GM23248 (cell line): ENCODE measurements around the gene PCSK2. TPM values are rescaled to one million over a fixed set of nuclear protein-coding genes. Genes with fewer than 3 reads are reported as not detected.

Source experiments
- DNase-seq: peaks from one replicate; pipeline ENCODE4 v3.0.0-alpha.2; 2015
- H2AFZ ChIP-seq: fragments of 200-600 bp; sonication (generic); 2 replicates; pipeline ENCODE4 v1.6.1; 2016; ENCODE audit warnings: antibody characterized with exemption
- H3F3A ChIP-seq: fragments of 200-600 bp; sonication (generic); 2 replicates; pipeline ENCODE4 v1.6.1; 2016; ENCODE audit warnings: mild to moderate bottlenecking, antibody characterized with exemption, mixed run types; ENCODE audit not compliant: insufficient read depth
- H3K27ac ChIP-seq: fragments of 200-600 bp; sonication (generic); 2 replicates; pipeline ENCODE4 v1.5.1; 2016; ENCODE audit warnings: mild to moderate bottlenecking
- H3K27me3 ChIP-seq: fragments of 200-600 bp; sonication (generic); replicated peaks from 2 replicates; pipeline ENCODE4 v1.6.1; 2016; ENCODE audit warnings: mild to moderate bottlenecking; ENCODE audit not compliant: insufficient read depth
- H3K36me3 ChIP-seq: fragments of 200-600 bp; sonication (generic); 2 replicates; pipeline ENCODE4 v1.6.1; 2016; ENCODE audit warnings: low read depth, mild to moderate bottlenecking
- H3K4me1 ChIP-seq: fragments of 200-600 bp; sonication (generic); 2 replicates; pipeline ENCODE4 v1.6.1; 2016; ENCODE audit warnings: mild to moderate bottlenecking; ENCODE audit not compliant: insufficient read depth
- H3K4me2 ChIP-seq: fragments of 200-600 bp; sonication (generic); one replicate; pipeline ENCODE4 v1.6.1; 2016; ENCODE audit warnings: mild to moderate bottlenecking; ENCODE audit not compliant: unreplicated experiment
- H3K4me3 ChIP-seq: fragments of 200-600 bp; sonication (generic); 2 replicates; pipeline ENCODE4 v1.5.1; 2016; ENCODE audit warnings: mild to moderate bottlenecking
- H3K79me2 ChIP-seq: fragments of 200-600 bp; sonication (generic); 2 replicates; pipeline ENCODE4 v1.6.1; 2016; ENCODE audit warnings: mild to moderate bottlenecking; ENCODE audit not compliant: insufficient read depth
- H3K9ac ChIP-seq: fragments of 200-600 bp; sonication (generic); 2 replicates; pipeline ENCODE4 v1.6.1; 2016; ENCODE audit warnings: mild to moderate bottlenecking
- H3K9me2 ChIP-seq: fragments of 200-600 bp; sonication (generic); 2 replicates; pipeline ENCODE4 v1.6.1; 2016; ENCODE audit warnings: mixed run types, mild to moderate bottlenecking, moderate library complexity; ENCODE audit not compliant: insufficient read depth
- H3K9me3 ChIP-seq: fragments of 200-600 bp; sonication (generic); one replicate; pipeline ENCODE4 v1.6.1; 2017; ENCODE audit warnings: low read depth
- H4K20me1 ChIP-seq: fragments of 200-600 bp; sonication (generic); 2 replicates; pipeline ENCODE4 v1.6.0; 2016; ENCODE audit not compliant: insufficient read depth
- EZH2 ChIP-seq: fragments of 200-600 bp; sonication (generic); IDR thresholded peaks from 2 replicates; pipeline ENCODE4 v1.6.1; 2018; ENCODE audit warnings: antibody characterized with exemption, mild to moderate bottlenecking; ENCODE audit not compliant: insufficient read depth, poor library complexity, severe bottlenecking
- EZH2phosphoT487 ChIP-seq: fragments of 200-600 bp; sonication (generic); IDR thresholded peaks from 2 replicates; pipeline ENCODE4 v1.6.1; 2018; ENCODE audit warnings: antibody characterized with exemption, moderate library complexity, mild to moderate bottlenecking, low read depth; ENCODE audit not compliant: insufficient read depth
- WGBS, 2 experiments: methylation state at CpG; one replicate each; pipeline ENCODE4 v1.1.6; 2015 to 2017; ENCODE audit warnings: low lambda C conversion rate in 2 of 2, low coverage in 1 of 2; ENCODE audit errors: missing lambda C conversion rate in 2 of 2; 5-methylcytosine and 5-hydroxymethylcytosine counted together
- in situ Hi-C: fragments of 300-500 bp; cut with MboI; formaldehyde crosslinking; loops from 2 replicates; pipeline ENCODE4 v1.15.0; 2020
- polyA plus RNA-seq: library from polyadenylated mRNA; unstranded; fragments of >200 nt; fragmentation: Nextera tagmentation; extraction: Ambion mirVana; gene quantifications from 2 replicates; pipeline ENCODE4 v1.2.1, GENCODE V29; 2016
- total RNA-seq: library from RNA; depleted of rRNA; stranded (reverse); fragments of >200 nt; shearing (Covaris generic); gene quantifications from 2 replicates; pipeline ENCODE4 v1.2.3, GENCODE V29; 2014

Gene PCSK2
- total and polyA plus RNA-seq, 2 experiments from 2014 or later: not detected

DNA sequence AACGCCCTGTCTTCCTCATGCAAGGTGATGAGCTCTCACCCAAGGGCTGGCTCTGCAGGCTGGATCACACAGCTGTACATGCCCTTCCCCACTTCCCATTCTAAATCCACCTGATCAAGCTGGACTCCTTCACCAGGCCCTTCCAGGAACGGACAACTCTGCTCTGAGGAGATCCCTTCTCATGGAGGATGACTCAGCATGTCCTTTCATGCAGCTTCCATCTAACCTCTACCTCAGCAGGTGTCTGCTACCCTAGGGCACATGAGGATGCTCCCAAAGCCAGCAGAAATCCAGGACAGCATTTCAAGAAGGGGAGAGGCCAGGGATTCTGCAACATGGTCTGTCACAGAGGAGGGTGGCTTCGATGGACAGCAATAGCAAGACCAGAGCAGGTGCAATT, 61.2 kb downstream of the PCSK2 start:
- Histone ChIP-seq H3K4me1 (no peaks in the 10 kb centered on the region), H3F3A (no peaks in the 10 kb centered on the region), H3K9ac (no peak overlapping the region), H3K9me2 (no peaks in the 10 kb centered on the region), H3K27ac (no peak overlapping the region), H3K4me3 (no peak overlapping the region), H3K36me3 (no peaks in the 10 kb centered on the region), H4K20me1 (no peaks in the 10 kb centered on the region), H2AFZ (no peak overlapping the region), H3K4me2 (no peak overlapping the region), H3K79me2 (no peaks in the 10 kb centered on the region), H3K27me3 (no peaks in the 10 kb centered on the region), H3K9me3 (no peaks in the 10 kb centered on the region)
- in situ Hi-C loops: no loop called here
- no peak for DNase-seq
- WGBS, 2 experiments: 42 to 63% methylated on average over 3 of the region's 3 CpGs
- no peak for TF ChIP-seq EZH2phosphoT487
- TF ChIP-seq EZH2: no peak

DNA sequence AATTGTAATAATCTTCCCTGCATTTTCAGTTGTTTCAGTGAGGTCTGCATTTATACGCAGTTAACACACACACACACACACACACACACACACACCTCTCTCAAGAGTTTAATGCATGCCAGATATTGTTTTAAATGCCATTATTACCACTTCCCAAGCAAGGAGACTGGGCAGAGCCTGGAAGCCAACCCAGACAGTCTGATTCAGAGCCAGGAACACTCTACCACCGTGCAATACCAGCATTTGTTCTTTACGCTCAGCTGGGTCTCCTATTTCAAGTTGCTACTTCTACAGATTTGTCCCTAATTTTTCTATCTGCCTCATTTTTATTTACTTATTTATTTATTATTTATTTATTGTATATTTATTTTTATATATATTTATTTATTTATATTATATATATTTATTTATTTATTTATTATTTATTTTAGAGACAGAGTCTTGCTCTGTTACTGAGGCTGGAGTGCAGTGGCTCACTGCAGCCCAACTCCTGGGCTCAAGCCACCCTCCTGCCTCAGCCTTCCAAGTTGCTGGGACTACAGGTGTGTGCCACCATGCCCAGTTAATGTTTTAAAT, 68.4 kb downstream of the PCSK2 start:
- DNase-seq: no peak
- Histone ChIP-seq H3K9me3 (no peaks in the 10 kb centered on the region), H3K4me1 (no peaks in the 10 kb centered on the region), H3K27me3 (no peaks in the 10 kb centered on the region), H3K27ac (no peak overlapping the region), H3K9ac (no peak overlapping the region), H3K4me3 (no peak overlapping the region), H2AFZ (no peak overlapping the region), H4K20me1 (no peaks in the 10 kb centered on the region), H3K79me2 (no peaks in the 10 kb centered on the region), H3F3A (no peaks in the 10 kb centered on the region), H3K9me2 (no peaks in the 10 kb centered on the region), H3K4me2 (no peak overlapping the region), H3K36me3 (no peaks in the 10 kb centered on the region)
- in situ Hi-C loops: no loop called here
- TF ChIP-seq EZH2phosphoT487 (no peak), EZH2 (no peak)
- 71 to 73% methylated on average over 3 of the region's 3 CpGs for WGBS, 2 experiments

DNA sequence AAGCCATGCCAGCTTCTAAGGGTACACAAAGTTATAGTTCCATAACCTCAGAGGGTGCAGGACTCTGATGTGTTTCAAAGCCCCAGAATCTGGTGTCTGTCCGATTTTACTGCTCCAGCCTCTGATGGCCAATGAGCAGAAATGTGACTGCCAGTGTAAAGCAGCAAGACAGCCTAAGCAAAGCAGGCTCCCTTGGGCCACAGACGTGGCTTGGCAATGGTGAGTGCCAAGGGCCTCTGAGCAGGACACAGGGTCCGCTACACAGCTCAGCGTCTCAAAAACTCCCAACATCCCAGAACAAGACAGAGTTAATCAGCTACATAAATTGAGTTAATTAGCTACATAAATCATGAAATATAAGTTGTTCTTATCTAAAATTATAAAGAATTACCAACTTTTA, 69.2 kb downstream of the PCSK2 start:
- H3F3A ChIP-seq: no peaks in the 10 kb centered on the region
- no peak overlapping the region for H3K4me2 ChIP-seq
- H3K79me2 ChIP-seq: no peaks in the 10 kb centered on the region
- H3K27me3 ChIP-seq: no peaks in the 10 kb centered on the region
- H3K27ac ChIP-seq: no peak overlapping the region
- no peaks in the 10 kb centered on the region for H3K9me3 ChIP-seq
- no peak for DNase-seq
- H3K9me2 ChIP-seq: no peaks in the 10 kb centered on the region
- no peak overlapping the region for H3K9ac ChIP-seq
- 33 to 39% methylated on average over 4 of the region's 4 CpGs for WGBS, 2 experiments
- no peak overlapping the region for H2AFZ ChIP-seq
- H3K4me3 ChIP-seq: no peak overlapping the region
- no peaks in the 10 kb centered on the region for H3K4me1 ChIP-seq
- in situ Hi-C loops: no loop called here
- H4K20me1 ChIP-seq: no peaks in the 10 kb centered on the region
- TF ChIP-seq EZH2 (no peak), EZH2phosphoT487 (no peak)
- H3K36me3 ChIP-seq: no peaks in the 10 kb centered on the region

DNA sequence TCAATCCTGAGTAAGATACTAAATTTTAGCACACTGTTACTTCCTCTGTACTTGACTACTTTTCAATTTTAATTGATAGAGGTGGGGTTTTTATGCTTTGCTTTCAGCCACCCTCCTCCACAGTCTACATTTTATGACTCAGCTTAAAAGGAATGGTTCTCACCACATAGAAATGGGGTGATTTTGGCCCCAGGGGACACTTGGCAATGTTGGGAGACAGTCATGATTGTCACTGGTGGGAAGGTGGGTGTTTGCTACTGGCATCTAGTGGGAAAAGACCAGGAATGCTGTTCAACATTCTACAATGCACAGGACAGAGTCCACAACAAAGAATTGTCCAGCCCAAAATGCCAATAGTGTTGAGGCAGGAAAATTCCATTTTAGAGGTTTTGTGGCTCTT, 71.3 kb downstream of the PCSK2 start:
- no peaks in the 10 kb centered on the region for H4K20me1 ChIP-seq
- no peak overlapping the region for H3K9ac ChIP-seq
- no peak overlapping the region for H2AFZ ChIP-seq
- no peaks in the 10 kb centered on the region for H3K4me1 ChIP-seq
- H3K36me3 ChIP-seq: no peaks in the 10 kb centered on the region
- H3K27me3 ChIP-seq: no peaks in the 10 kb centered on the region
- no peak overlapping the region for H3K4me3 ChIP-seq
- no peaks in the 10 kb centered on the region for H3K9me2 ChIP-seq
- H3K9me3 ChIP-seq: no peaks in the 10 kb centered on the region
- H3F3A ChIP-seq: no peaks in the 10 kb centered on the region
- TF ChIP-seq EZH2 (no peak), EZH2phosphoT487 (no peak)
- no peaks in the 10 kb centered on the region for H3K79me2 ChIP-seq
- no peak overlapping the region for H3K27ac ChIP-seq
- no peak overlapping the region for H3K4me2 ChIP-seq
- DNase-seq: peak; percentile 17
- in situ Hi-C loops: no loop called here

DNA sequence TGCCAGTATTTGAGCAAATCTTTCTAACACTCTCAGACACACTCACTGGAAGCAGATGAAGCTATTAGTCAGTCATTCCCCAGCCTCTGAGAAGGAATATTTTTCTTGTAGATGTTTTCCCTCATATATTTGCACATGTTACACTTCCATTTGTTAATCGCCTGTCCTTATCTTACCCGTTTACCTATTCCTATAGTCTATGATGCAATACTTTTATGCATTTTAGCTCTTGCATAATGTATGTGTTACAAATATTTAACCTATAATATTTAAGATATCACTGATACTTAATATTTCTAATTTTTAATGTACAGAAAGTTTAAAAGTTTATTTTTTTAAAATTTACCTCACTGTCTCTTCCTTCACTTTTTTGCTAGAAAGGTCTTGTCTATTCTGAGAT, 71.9 kb downstream of the PCSK2 start:
- no peaks in the 10 kb centered on the region for H3K9me2 ChIP-seq
- no peaks in the 10 kb centered on the region for H4K20me1 ChIP-seq
- H3K9me3 ChIP-seq: no peaks in the 10 kb centered on the region
- H3K4me1 ChIP-seq: no peaks in the 10 kb centered on the region
- no peak overlapping the region for H3K4me3 ChIP-seq
- no peaks in the 10 kb centered on the region for H3K27me3 ChIP-seq
- no peaks in the 10 kb centered on the region for H3K36me3 ChIP-seq
- H2AFZ ChIP-seq: no peak overlapping the region
- H3K4me2 ChIP-seq: no peak overlapping the region
- TF ChIP-seq EZH2phosphoT487 (no peak), EZH2 (no peak)
- H3K27ac ChIP-seq: no peak overlapping the region
- no peaks in the 10 kb centered on the region for H3F3A ChIP-seq
- no peak for DNase-seq
- H3K9ac ChIP-seq: no peak overlapping the region
- in situ Hi-C loops: no loop called here
- H3K79me2 ChIP-seq: no peaks in the 10 kb centered on the region
- WGBS, 2 experiments: 63 to 71% methylated on average over 2 of the region's 2 CpGs
